ENCODE results near the gene NCOA7. TPM values are rescaled to one million over a fixed set of nuclear protein-coding genes. Genes with fewer than 3 reads are reported as not detected.

The NCOA7 gene
- total and polyA plus RNA-seq, 11 donors, result 3.8 to 23.1 (median 8.2) TPM

DNA sequence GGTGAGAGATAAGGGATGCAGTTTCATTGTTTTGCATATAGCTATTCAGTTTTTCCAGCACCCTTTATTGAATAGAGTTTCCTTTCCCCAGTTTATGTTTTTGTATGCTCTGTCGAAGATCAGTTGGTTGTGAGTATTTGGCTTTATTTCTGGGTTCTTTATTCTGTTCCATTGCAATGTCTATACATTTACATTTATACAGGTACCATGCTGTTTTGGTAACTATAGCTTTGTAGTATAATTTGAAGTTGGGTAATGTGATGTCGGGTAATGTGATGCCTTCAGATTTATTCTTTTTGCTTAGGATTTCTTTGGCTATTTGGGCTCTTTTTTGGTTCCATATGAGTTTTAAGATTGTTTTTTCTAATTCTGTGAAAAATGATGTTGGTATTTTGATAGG, 61.8 kb downstream of the NCOA7 start:
- DNase-seq (no peak), ATAC-seq (no peak)
- H3K36me3 ChIP-seq, result peaks cover 0 to 25% (median 6%) of the 10 kb centered on the region in 9 donors
- no peak for TF ChIP-seq POLR2A (IDR thresholded peaks at IDR 0.05)
- TF ChIP-seq, protein P1, sequence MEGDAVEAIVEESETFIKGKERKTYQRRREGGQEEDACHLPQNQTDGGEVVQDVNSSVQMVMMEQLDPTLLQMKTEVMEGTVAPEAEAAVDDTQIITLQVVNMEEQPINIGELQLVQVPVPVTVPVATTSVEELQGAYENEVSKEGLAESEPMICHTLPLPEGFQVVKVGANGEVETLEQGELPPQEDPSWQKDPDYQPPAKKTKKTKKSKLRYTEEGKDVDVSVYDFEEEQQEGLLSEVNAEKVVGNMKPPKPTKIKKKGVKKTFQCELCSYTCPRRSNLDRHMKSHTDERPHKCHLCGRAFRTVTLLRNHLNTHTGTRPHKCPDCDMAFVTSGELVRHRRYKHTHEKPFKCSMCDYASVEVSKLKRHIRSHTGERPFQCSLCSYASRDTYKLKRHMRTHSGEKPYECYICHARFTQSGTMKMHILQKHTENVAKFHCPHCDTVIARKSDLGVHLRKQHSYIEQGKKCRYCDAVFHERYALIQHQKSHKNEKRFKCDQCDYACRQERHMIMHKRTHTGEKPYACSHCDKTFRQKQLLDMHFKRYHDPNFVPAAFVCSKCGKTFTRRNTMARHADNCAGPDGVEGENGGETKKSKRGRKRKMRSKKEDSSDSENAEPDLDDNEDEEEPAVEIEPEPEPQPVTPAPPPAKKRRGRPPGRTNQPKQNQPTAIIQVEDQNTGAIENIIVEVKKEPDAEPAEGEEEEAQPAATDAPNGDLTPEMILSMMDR (IDR thresholded peaks at IDR 0.05), result no peak
- no peaks in the 10 kb centered on the region for H3K27me3 ChIP-seq
- no peak overlapping the region for H3K4me3 ChIP-seq
- H3K27ac ChIP-seq, result no peak overlapping the region
- 90 to 100% (median 98%) methylated on average over 2 of the region's 2 CpGs for WGBS, 4 donors
- peaks cover 0 to 9% (median 0%) of the 10 kb centered on the region in 12 donors for H3K9me3 ChIP-seq
- intact Hi-C loops (cut with DNase I), result loop anchor here in 4 of 10 donors (5.0 to 10.0 kb wide), 2 partner anchors 58 to 60 kb away; partner anchors contain the start of gene NCOA7 (in 4 of the 4)
- peaks cover 0 to 13% (median 4%) of the 10 kb centered on the region in 12 donors for H3K4me1 ChIP-seq

DNA sequence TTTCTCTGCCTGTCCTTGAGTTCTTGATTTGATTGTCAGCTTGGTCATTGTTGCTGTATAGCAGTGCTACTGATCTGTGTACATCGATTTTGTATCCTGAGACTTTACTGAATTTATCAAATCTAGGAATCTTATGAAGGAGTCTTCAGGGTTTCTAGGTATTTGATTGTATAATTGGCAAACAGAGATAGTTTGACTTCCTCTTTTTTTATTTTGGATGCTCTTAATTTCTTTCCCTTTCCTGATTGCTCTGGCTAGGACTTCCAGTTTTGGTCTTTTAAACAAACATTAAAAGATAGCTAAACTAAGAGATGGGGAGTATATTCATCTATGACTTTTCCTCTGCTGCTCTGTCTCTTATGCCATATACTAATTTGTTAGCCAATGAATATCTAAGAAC, 62.4 kb downstream of the NCOA7 start:
- H3K4me3 ChIP-seq, result no peak overlapping the region
- H3K36me3 ChIP-seq, result peaks cover 0 to 26% (median 7%) of the 10 kb centered on the region in 9 donors
- no peak for TF ChIP-seq POLR2A (IDR thresholded peaks at IDR 0.05)
- TF ChIP-seq, protein P1 (IDR thresholded peaks at IDR 0.05), result no peak
- peaks cover 0 to 13% (median 4%) of the 10 kb centered on the region in 12 donors for H3K4me1 ChIP-seq
- no peak for DNase-seq
- no peaks in the 10 kb centered on the region for H3K27me3 ChIP-seq
- WGBS, 4 donors, result 72 to 81% (median 77%) methylated on average over 1 of the region's 1 CpG
- no peak overlapping the region for H3K27ac ChIP-seq
- peaks cover 0 to 9% (median 0%) of the 10 kb centered on the region in 12 donors for H3K9me3 ChIP-seq
- ATAC-seq, result no peak
- intact Hi-C loops (cut with DNase I), result loop anchor here in 4 of 10 donors (5.0 to 10.0 kb wide), 2 partner anchors 58 to 61 kb away; partner anchors contain the start of gene NCOA7 (in 4 of the 4)

DNA sequence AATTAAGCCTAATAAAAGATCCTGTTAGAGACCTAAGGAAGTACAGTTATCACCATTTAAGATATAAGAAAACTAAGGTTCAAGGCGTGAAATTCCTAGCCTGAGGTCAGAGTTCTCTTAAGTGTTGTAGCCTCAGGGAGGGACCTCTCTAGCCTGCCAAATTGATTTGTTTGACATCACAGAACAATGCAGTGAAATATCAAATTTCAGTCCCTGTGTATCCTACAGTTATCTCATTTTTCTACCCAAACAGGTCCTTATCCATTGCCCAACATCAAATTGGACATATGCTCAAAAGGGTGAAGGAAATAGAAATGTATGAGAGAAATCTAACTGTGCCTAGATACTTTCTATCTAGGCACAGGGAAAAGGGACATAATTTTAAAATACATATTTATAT, 63.0 kb downstream of the NCOA7 start:
- H3K36me3 ChIP-seq, result peaks cover 0 to 26% (median 7%) of the 10 kb centered on the region in 9 donors
- TF ChIP-seq, protein P1 (IDR thresholded peaks at IDR 0.05), result no peak
- TF ChIP-seq POLR2A (IDR thresholded peaks at IDR 0.05), result no peak
- DNase-seq (no peak), ATAC-seq (no peak)
- no peak overlapping the region for H3K27ac ChIP-seq
- no peak overlapping the region for H3K4me3 ChIP-seq
- WGBS, 4 donors, result 88 to 97% (median 91%) methylated on average over 1 of the region's 1 CpG
- H3K27me3 ChIP-seq, result no peaks in the 10 kb centered on the region
- H3K9me3 ChIP-seq, result peaks cover 0 to 9% (median 0%) of the 10 kb centered on the region in 12 donors
- intact Hi-C loops (cut with DNase I), result loop anchor here in 4 of 10 donors (5.0 to 10.0 kb wide), 2 partner anchors 59 to 61 kb away; partner anchors contain the start of gene NCOA7 (in 4 of the 4)
- H3K4me1 ChIP-seq, result peaks cover 0 to 15% (median 4%) of the 10 kb centered on the region in 12 donors

DNA sequence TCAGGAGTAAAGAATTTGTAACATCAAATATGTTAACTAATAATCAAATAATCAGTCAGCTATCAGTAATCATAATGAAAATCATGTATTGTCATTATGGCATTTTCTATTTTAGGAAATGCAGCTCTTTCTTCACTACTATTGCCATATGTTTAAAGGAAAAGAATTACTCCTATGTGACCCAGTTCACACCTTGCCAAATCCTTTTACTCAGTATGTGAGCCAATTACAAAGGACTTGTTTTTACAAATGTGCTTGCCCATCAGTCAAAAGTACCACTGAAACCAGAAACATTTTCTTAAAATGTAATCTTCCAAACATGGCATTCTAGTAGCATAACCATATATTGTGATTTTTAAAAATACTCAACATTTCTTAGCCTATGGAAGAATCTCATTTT, 63.6 kb downstream of the NCOA7 start:
- Histone ChIP-seq H3K27me3 (no peaks in the 10 kb centered on the region), H3K4me1 (peaks cover 0 to 15% (median 4%) of the 10 kb centered on the region in 12 donors), H3K27ac (no peak overlapping the region), H3K4me3 (no peak overlapping the region), H3K36me3 (peaks cover 0 to 26% (median 7%) of the 10 kb centered on the region in 9 donors), H3K9me3 (peaks cover 0 to 9% (median 0%) of the 10 kb centered on the region in 12 donors)
- TF ChIP-seq, protein P1 (IDR thresholded peaks at IDR 0.05), result no peak
- TF ChIP-seq POLR2A (IDR thresholded peaks at IDR 0.05), result no peak
- DNase-seq (no peak), ATAC-seq (no peak)
- intact Hi-C loops (cut with DNase I), result loop anchor here in 4 of 10 donors (5.0 to 10.0 kb wide), 2 partner anchors 60 to 62 kb away; partner anchors contain the start of gene NCOA7 (in 4 of the 4)

Measured in heart left ventricle (tissue), 16 donors.